ENCODE measurements around the gene TSR3. TPM values are rescaled to one million over a fixed set of nuclear protein-coding genes. Genes with fewer than 3 reads are reported as not detected.

The TSR3 gene
- total RNA-seq, 6 experiments from 2014 or later = 73.7 to 84.6 (median 78.1) TPM

DNA sequence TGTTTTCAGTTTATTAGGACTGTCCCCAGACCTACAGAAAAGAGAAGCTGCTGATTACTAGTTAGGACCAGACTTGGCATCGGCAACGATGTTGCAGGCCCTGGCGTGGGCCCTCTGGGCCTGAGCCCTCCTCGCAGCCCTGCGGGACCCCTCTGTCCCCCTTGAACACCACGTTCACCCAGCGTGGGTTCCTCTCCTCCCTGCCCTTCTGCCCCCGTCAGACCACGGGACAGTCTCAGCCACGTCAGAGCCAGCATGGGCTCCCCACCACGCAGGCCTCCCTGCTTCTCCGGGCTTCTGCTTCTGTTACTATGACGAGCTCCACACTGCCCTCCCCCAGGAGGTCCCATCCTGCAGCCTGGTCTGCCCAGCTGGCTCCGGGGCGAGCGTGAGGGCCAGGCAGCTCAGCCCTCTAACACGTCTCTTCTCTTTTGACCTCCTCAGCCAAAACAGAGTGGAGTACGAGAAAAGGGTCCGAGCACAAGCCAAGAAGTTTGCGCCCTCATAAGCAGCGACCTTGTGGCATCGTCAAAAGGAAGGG, 27.3 kb downstream of the TSR3 start:
- H3K27ac Mint-ChIP-seq = no peak overlapping the region
- TF ChIP-seq, protein P1, sequence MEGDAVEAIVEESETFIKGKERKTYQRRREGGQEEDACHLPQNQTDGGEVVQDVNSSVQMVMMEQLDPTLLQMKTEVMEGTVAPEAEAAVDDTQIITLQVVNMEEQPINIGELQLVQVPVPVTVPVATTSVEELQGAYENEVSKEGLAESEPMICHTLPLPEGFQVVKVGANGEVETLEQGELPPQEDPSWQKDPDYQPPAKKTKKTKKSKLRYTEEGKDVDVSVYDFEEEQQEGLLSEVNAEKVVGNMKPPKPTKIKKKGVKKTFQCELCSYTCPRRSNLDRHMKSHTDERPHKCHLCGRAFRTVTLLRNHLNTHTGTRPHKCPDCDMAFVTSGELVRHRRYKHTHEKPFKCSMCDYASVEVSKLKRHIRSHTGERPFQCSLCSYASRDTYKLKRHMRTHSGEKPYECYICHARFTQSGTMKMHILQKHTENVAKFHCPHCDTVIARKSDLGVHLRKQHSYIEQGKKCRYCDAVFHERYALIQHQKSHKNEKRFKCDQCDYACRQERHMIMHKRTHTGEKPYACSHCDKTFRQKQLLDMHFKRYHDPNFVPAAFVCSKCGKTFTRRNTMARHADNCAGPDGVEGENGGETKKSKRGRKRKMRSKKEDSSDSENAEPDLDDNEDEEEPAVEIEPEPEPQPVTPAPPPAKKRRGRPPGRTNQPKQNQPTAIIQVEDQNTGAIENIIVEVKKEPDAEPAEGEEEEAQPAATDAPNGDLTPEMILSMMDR (IDR thresholded peaks at IDR 0.05) = no peak
- peaks cover 1% of the 10 kb centered on the region; the same call in 1 of the 2 replicates for H3K27me3 Mint-ChIP-seq (ENCODE audit: insufficient read depth)
- DNase-seq = no peak
- H3K4me1 Mint-ChIP-seq (ENCODE audit: low read depth) = no peaks in the 10 kb centered on the region
- no peaks in the 10 kb centered on the region for H3K9me3 Mint-ChIP-seq
- peaks cover 7% of the 10 kb centered on the region; the same call in 1 of the 2 replicates for H3K36me3 Mint-ChIP-seq (ENCODE audit: low read depth)
- no peak overlapping the region for H3K4me3 Mint-ChIP-seq

DNA sequence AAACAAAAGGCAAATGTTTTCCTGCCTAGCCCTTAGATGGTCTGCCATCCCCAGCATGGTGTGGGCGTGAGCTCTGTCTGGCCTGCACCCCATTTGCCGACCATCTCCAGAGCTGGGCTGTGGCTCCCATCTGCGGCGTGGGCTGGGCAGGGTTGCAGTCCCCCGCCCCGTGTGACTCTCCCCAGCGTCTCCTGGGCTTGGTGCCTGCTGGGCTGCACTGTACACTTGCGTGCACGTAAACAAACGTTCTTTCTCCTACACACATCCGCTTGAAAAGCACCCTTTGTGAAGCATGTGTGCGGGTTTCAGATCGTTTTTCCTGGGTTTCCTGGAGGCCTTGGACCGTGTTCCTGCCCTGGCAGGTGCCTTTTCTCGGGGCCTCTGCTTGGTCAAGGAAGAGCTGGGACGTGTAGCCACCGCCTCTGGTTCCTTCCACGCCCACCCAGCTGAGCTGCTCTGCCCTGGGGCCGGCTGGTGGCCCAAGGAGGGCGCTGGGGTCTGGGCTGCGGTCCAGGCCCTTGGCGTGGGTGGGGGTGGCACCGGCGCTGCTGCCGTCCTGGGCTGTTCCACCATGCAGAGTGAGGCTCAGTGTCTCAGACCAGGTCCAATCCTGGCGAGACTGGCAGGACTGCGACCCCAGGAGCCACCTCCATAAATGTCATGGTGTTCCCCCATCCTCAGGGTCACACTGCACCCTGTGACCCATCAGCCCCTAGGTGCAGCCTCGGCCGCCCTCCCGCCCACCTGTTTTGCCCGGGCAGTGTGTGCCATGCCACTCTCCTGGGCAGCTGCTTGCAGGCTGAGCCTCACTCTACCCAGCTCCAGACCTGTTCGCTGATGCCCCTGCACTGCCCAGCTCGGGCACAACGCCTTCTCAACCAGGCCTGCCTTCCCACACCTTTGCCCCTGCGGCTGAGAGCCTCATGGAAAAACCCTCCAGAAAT, 28.1 kb downstream of the TSR3 start:
- DNase-seq = no peak
- TF ChIP-seq, protein P1 (IDR thresholded peaks at IDR 0.05) = no peak
- Mint-ChIP-seq H3K4me1 (ENCODE audit: low read depth) (no peaks in the 10 kb centered on the region), H3K9me3 (no peaks in the 10 kb centered on the region), H3K27ac (no peak overlapping the region), H3K36me3 (ENCODE audit: low read depth) (peaks cover 10% of the 10 kb centered on the region), H3K4me3 (no peak overlapping the region), H3K27me3 (ENCODE audit: insufficient read depth) (peaks cover 1% of the 10 kb centered on the region)

DNA sequence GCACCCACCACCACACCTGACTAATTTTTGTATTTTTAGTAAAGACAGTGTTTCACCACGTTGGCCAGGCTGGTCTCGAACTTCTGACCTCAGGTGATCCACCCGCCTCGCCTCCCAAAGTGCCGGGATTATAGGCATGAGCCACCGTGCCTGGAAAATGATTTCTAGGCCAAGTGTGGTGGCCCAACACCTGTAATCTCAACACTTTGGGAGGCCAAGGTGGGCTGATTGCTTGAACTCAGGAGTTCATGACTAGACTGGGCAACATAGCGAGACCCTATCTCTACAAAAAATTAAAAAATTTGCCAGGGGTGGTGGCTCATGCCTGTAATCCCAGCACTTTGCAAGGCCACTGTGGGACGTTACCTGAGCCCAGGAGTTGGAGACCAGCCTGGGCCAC, 29.3 kb downstream of the TSR3 start:
- H3K4me1 Mint-ChIP-seq (ENCODE audit: low read depth) = no peaks in the 10 kb centered on the region
- no peaks in the 10 kb centered on the region for H3K9me3 Mint-ChIP-seq
- no peak overlapping the region for H3K4me3 Mint-ChIP-seq
- peaks cover 1% of the 10 kb centered on the region for H3K27me3 Mint-ChIP-seq (ENCODE audit: insufficient read depth)
- no peak overlapping the region for H3K27ac Mint-ChIP-seq
- DNase-seq = no peak
- TF ChIP-seq, protein P1 (IDR thresholded peaks at IDR 0.05) = no peak
- H3K36me3 Mint-ChIP-seq (ENCODE audit: low read depth) = peaks cover 18% of the 10 kb centered on the region

DNA sequence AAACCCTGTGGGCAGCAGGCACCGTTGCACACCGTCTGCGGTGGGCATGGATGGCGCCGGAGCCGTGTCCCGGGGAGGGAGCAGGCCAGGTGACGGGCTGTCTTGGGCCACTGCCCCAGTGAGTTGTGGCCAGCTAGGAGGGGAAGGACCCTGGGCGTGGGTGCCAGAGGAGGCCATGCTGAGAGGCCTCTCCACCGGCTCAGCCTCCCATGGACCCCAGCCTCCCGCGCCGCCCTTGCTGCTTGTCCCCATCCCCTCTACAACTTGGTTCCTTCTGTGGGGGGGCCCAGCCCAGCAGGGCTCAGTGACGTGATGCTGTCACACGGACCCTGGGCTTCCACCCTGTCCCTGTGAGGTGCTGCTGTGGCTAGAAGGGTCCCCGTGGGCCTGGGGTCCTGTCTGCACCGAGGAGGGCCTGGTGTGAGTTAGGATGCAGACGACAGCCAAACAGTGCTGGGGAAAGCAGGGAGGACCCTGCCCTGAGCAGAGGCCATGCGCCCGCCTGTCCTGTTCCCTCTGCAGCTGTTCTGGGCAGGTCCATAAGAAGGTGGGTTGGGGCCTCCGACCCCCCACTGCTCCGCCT, 30.9 kb downstream of the TSR3 start:
- TF ChIP-seq, protein P1 (IDR thresholded peaks at IDR 0.05) = no peak
- peaks cover 26% of the 10 kb centered on the region for H3K36me3 Mint-ChIP-seq (ENCODE audit: low read depth)
- DNase-seq = no peak
- H3K27me3 Mint-ChIP-seq (ENCODE audit: insufficient read depth) = peaks cover 3% of the 10 kb centered on the region
- H3K27ac Mint-ChIP-seq = no peak overlapping the region
- no peaks in the 10 kb centered on the region for H3K9me3 Mint-ChIP-seq
- H3K4me3 Mint-ChIP-seq = no peak overlapping the region
- no peaks in the 10 kb centered on the region for H3K4me1 Mint-ChIP-seq (ENCODE audit: low read depth)

DNA sequence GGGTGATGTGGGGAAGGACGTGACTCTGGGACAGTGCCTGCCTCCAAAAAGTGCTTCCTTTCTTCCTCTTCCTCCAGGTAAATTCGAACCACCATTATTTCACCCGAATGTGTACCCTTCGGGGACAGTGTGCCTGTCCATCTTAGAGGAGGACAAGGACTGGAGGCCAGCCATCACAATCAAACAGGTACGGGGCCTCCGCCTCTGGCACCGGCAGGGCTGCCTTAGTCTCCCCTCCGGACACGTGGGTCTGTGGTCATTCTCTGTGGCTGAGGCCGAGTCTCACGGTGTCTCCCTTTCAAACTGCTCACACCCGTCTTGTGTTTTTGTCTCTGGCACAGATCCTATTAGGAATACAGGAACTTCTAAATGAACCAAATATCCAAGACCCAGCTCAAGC, 31.6 kb downstream of the TSR3 start:
- no peak overlapping the region for H3K4me3 Mint-ChIP-seq
- H3K9me3 Mint-ChIP-seq = no peaks in the 10 kb centered on the region
- no peak overlapping the region for H3K27ac Mint-ChIP-seq
- H3K36me3 Mint-ChIP-seq (ENCODE audit: low read depth) = peaks cover 26% of the 10 kb centered on the region
- H3K27me3 Mint-ChIP-seq (ENCODE audit: insufficient read depth) = peaks cover 3% of the 10 kb centered on the region
- no peaks in the 10 kb centered on the region for H3K4me1 Mint-ChIP-seq (ENCODE audit: low read depth)
- TF ChIP-seq, protein P1 (IDR thresholded peaks at IDR 0.05) = no peak
- DNase-seq = no peak

All from HFFc6 (cell line).